OCI-LY1 (cell line): ENCODE measurements around the gene TGM5.

Source experiments
- CTCF ChIP-seq: fragments of 200-600 bp; sonication (generic), shearing (Covaris generic); IDR thresholded peaks from 2 replicates; pipeline ENCODE4 v1.5.1; 2017; ENCODE audit warnings: mild to moderate bottlenecking, antibody characterized with exemption, low read length, moderate library complexity, mixed read lengths
- EZH2 ChIP-seq: fragments of 200-600 bp; sonication (generic), shearing (Covaris generic); IDR thresholded peaks from 2 replicates; pipeline ENCODE4 v1.8.0; 2017; ENCODE audit warnings: borderline replicate concordance, mixed run types, mild to moderate bottlenecking, antibody characterized with exemption, low read length, moderate library complexity, mixed read lengths

- TF ChIP-seq CTCF (no peak), EZH2 (no peak)
Observed at GRCh38 chr15:43230640-43231115, 36.0 kb downstream of the TGM5 start.
